HEK293T (cell line): ENCODE measurements around the gene VPS16.

Experiments
- CTCF ChIA-PET: fragments of 350-600 bp; formaldehyde crosslinking; extraction: SDS; loops from one replicate; lab custom pipeline; 2021; ENCODE audit warnings: antibody characterized with exemption, inconsistent platforms; lab: Yijun Ruan, JAX
- POLR2A ChIA-PET: fragments of 350-600 bp; formaldehyde crosslinking; extraction: SDS; loops from one replicate; lab custom pipeline; 2020; ENCODE audit warnings: antibody characterized with exemption, inconsistent platforms; lab: Yijun Ruan, JAX
- DNase-seq: peaks from one replicate; pipeline ENCODE4 v3.0.0; 2012; ENCODE audit warnings: mixed read lengths; ENCODE audit errors: extremely low spot score
- ARNT ChIP-seq: fragments of 450-650 bp; IDR thresholded peaks from 2 replicates; pipeline ENCODE4 v1.6.1; 2017; ENCODE audit warnings: mild to moderate bottlenecking
- BHLHE40 ChIP-seq: fragments of 450-650 bp; IDR thresholded peaks from 2 replicates; pipeline ENCODE4 v1.6.1; 2016; ENCODE audit warnings: mild to moderate bottlenecking, moderate library complexity, borderline replicate concordance
- CTBP1 ChIP-seq: fragments of 450-650 bp; IDR thresholded peaks from 2 replicates; pipeline ENCODE4 v1.6.1; 2016; ENCODE audit warnings: borderline replicate concordance
- ELF4 ChIP-seq: fragments of 450-650 bp; IDR thresholded peaks from 2 replicates; pipeline ENCODE4 v1.6.1; 2017; ENCODE audit warnings: antibody characterized with exemption
- FOXA1 ChIP-seq: fragments of 450-650 bp; IDR thresholded peaks from 2 replicates; pipeline ENCODE4 v1.6.1; 2016; ENCODE audit warnings: mild to moderate bottlenecking
- FOXK2 ChIP-seq: fragments of 450-650 bp; IDR thresholded peaks from 2 replicates; pipeline ENCODE4 v1.6.1; 2016; ENCODE audit warnings: mild to moderate bottlenecking
- FOXM1 ChIP-seq: fragments of 450-650 bp; IDR thresholded peaks from 2 replicates; pipeline ENCODE4 v1.6.1; 2017; ENCODE audit warnings: mild to moderate bottlenecking, borderline replicate concordance
- HDGF ChIP-seq: fragments of 450-650 bp; IDR thresholded peaks from 2 replicates; pipeline ENCODE4 v1.6.1; 2017; ENCODE audit warnings: antibody characterized with exemption, borderline replicate concordance
- L3MBTL2 ChIP-seq: fragments of 450-650 bp; conservative IDR thresholded peaks from 2 replicates; pipeline ENCODE4 v1.6.1; 2016; ENCODE audit warnings: mild to moderate bottlenecking
- LEF1 ChIP-seq: fragments of 450-650 bp; IDR thresholded peaks from 2 replicates; pipeline ENCODE4 v1.6.1; 2017; ENCODE audit warnings: mild to moderate bottlenecking, borderline replicate concordance
- NFRKB ChIP-seq: fragments of 450-650 bp; IDR thresholded peaks from 2 replicates; pipeline ENCODE4 v1.6.1; 2016; ENCODE audit warnings: mild to moderate bottlenecking, moderate library complexity
- SP1 ChIP-seq: fragments of 450-650 bp; IDR thresholded peaks from 2 replicates; pipeline ENCODE4 v1.6.1; 2017
- SUZ12 ChIP-seq: fragments of 450-650 bp; IDR thresholded peaks from 2 replicates; pipeline ENCODE4 v1.6.1; 2016; ENCODE audit warnings: mild to moderate bottlenecking
- TARDBP ChIP-seq: fragments of 450-650 bp; IDR thresholded peaks from 2 replicates; pipeline ENCODE4 v1.6.1; 2016
- ZNF384 ChIP-seq: fragments of 450-650 bp; IDR thresholded peaks from 2 replicates; pipeline ENCODE4 v1.6.1; 2016
- TF ChIP-seq, protein P1 (sequence below): fragments of 450-650 bp; IDR thresholded peaks from 2 replicates; pipeline ENCODE4 v1.6.1; 2016

Gene VPS16

DNA sequence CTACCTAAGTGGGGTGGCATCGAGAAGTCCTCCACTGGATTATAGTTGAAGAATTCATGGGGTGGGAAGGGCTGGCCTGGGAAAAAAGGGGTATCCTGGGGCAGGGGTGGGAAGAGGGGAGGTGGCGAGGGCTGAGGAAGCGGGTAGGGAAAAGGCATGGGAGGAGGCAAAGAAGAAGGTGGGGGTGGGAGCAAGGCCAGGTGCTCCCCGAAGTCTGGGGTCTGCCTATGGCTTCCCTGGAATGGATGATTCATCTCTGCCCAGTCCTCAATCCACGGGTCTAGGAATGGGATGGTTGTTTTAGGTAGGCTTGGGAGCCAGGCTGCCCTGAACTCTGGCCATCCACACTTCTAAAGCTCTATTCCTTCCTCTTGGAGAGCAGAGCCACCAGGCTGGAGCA lies 4.5 kb upstream of the VPS16 start:
- DNase-seq = no peak
- ChIA-PET CTCF (no interaction called here), POLR2A (interaction anchor here (1.2 kb wide), 1 partner anchor 35 kb away, joined by 5 read pairs; no protein-coding TSS in a partner anchor)
- no peak for TF ChIP-seq LEF1
- TF ChIP-seq TARDBP = no peak
- TF ChIP-seq NFRKB = no peak
- TF ChIP-seq BHLHE40 = no peak
- TF ChIP-seq ZNF384 = no peak
- TF ChIP-seq FOXA1 = no peak
- TF ChIP-seq SUZ12 = no peak
- TF ChIP-seq L3MBTL2 = no peak
- TF ChIP-seq SP1 = no peak
- TF ChIP-seq ARNT = no peak
- TF ChIP-seq FOXK2 = no peak
- TF ChIP-seq ELF4 = no peak

DNA sequence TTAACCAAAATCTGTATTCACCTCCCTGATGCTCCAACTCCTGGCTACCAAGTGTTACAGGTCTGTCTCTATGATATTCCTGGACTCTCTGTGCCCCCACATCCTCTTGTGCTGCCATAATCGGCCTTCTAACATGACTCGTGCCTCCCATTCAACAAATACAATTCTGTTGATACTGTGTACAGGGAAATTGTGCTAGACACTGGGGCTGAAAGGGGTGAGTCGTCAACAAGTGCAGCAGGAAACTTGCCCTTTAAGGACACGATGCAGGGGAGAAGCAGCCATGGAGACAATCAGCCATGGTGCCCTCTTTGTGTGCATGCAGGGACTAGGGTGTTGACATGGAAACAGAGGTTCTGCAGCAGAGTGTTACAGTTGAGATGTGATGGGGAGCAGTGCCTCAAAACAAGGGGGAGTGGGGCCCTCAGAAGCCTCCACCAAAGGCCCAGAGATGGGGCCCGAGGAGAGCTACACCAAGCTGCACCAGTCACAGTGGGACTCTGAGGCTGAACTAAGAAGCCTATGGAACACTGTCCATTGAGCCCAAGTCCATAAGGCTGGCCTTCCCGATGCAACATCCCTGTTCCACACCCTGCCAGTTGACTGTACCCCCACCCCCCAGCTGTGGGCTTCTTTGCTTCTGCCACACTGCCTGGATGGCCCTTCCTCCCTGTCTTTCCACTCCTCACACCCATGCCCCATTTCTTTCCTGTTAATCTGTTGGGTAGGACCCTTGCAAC lies 3.2 kb upstream of the VPS16 start:
- CTCF ChIA-PET = no interaction called here

DNA sequence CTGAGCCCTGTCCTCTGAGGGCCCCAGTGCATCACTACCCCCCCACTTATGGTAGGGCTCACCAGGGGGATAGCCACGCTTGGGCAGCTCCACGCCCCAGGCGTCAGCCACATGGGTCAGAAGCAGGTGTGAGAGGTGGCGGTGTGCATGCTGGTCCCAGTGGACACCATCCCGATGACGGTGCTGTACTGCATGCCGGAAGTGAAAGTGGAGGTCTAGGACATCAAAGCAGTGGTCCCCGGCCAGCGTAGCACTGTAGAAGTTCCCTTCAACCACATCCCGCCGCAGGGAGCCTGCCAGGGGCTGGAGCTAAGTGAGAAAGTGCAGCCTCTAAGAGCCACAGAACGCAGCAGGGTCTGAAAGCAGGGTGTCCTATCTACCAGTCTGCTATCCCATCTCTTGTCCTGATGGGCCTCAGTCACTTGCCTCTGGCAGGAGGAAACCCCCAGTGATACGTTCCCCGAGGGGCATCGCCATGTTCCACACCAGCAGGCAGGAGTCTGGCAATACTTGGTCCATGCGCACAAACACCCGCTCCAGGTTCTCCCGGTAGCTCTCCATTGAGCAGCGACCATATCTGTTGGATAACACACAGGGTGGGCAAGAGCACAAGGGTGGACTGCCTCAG lies 2.3 kb upstream of the VPS16 start:
- CTCF ChIA-PET = no interaction called here
- POLR2A ChIA-PET = interaction anchor here (1.2 kb wide), 1 partner anchor 65 kb away, joined by 3 read pairs; no protein-coding TSS in a partner anchor
- TF ChIP-seq ARNT = no peak
- DNase-seq = no peak

More for the DNA sequence above, 3.2 kb upstream of the VPS16 start:
- POLR2A ChIA-PET = no interaction called here
- no peak for DNase-seq
- no peak for TF ChIP-seq CTBP1
- TF ChIP-seq BHLHE40 = no peak
- TF ChIP-seq FOXM1 = no peak
- TF ChIP-seq HDGF = no peak
- TF ChIP-seq NFRKB = no peak
- TF ChIP-seq SUZ12 = no peak

DNA sequence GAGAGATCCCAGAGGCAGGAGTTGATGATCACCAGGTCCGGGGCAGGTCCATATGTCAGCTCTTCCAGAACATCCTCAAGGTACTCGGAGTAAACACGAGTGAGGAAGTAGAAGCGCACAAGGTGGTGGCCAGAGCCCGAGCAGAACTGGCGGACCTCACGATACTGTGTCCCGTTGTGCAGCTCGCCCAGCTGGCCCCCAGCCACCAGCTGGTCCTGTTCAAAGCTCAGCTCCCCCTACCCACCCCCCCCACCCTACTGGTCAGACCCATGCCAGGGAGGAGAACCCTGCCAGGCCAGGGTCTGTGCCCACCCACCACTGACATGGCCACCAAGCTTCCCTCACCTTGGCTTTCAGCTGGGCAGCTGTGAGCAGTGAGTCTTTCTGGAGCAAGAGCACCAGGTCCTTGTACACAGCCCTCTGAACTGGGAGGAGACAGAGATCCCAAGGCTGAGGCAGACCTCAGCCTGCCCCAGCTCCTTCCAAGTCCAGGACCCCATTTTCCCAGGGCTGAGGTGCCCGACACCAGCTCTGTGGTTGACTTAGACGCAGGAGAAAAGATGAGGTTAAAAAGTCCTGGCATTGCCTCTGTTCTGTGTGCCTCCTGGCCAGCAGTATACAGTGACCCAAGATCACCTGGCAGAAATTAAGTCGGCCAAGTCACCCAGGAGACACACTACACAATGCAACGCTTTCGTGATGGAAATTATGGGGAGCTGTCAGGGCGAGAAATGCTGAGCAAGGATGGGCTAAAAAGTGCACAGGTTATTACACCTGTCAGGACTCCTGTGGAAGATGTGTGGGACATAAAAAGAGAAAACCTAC lies 1.5 kb upstream of the VPS16 start:
- no peak for DNase-seq
- ChIA-PET POLR2A (interaction anchor here (1.0 to 1.2 kb wide), 2 partner anchors 66 to 77 kb away, joined by 3 read pairs; no protein-coding TSS in a partner anchor), CTCF (no interaction called here)
- no peak for TF ChIP-seq FOXA1
- TF ChIP-seq, protein P1, sequence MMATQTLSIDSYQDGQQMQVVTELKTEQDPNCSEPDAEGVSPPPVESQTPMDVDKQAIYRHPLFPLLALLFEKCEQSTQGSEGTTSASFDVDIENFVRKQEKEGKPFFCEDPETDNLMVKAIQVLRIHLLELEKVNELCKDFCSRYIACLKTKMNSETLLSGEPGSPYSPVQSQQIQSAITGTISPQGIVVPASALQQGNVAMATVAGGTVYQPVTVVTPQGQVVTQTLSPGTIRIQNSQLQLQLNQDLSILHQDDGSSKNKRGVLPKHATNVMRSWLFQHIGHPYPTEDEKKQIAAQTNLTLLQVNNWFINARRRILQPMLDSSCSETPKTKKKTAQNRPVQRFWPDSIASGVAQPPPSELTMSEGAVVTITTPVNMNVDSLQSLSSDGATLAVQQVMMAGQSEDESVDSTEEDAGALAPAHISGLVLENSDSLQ = no peak

DNA sequence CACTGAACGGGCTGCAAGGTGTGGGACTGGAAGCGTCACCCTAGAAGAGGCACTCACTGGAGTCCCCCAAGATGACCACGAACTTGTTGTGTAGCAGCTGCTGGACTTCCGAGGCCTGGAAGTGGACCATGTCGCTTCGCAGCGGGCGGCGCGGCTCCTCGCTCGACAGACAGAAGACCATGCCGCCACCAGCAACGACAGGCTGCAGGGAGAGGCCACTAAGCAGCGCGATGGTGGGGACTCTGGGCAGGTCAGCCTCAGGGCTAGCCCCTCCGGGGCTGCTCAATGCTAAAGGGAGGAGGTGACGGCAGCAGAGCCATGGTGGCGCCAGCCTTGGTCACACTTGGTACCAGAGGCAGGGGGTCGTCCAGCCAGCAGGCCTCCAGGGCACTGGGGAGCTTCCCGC lies 810 bp upstream of the VPS16 start:
- POLR2A ChIA-PET = interaction anchor here (1.0 to 1.3 kb wide), 3 partner anchors 39 to 154 kb away, joined by 3 to 4 read pairs (median 3); no protein-coding TSS in a partner anchor

DNA sequence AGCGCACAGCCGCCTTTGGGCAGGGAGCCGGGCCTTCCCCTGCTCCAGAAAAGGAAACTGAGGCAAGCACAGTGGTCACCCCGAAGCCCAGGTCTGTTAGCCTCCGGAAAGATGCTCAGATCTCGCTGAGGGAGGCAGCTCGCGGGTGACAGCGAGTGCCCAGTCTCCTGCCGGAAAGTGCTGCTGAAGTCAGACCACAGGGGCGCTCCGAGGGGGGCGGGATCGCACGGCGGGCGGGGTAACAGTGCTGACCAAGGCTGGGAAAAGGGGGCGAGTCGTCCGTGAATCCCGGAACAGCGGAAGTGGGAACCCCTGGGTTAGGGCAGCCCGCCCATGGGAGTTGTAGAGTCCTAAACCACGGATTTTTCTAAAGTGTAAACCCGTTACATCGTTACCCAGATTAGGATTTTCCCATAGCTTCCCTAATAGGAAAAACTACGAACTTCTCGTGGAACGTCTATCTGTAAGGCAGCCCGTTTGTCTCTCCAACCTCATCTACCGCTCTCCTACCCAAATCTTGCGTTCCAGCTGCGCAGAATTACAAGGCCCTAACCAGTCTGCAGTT lies 504 bp downstream of the VPS16 start:
- ChIA-PET POLR2A (interaction anchor here (0.8 to 1.4 kb wide), 5 partner anchors 40 to 155 kb away, joined by 3 to 5 read pairs (median 3); no protein-coding TSS in a partner anchor), CTCF (interaction anchor here (0.7 kb wide), 1 partner anchor 378 kb away, joined by 3 read pairs; no protein-coding TSS in a partner anchor)
- DNase-seq = peak; percentile 67
- TF ChIP-seq NFRKB (no peak), FOXM1 (no peak), SUZ12 (no peak), ZNF384 (no peak), BHLHE40 (no peak), CTBP1 (no peak), ELF4 (no peak)

More for the DNA sequence above, 810 bp upstream of the VPS16 start:
- TF ChIP-seq FOXM1 (no peak), SUZ12 (no peak), FOXA1 (no peak)
- DNase-seq = no peak
- CTCF ChIA-PET = no interaction called here

DNA sequence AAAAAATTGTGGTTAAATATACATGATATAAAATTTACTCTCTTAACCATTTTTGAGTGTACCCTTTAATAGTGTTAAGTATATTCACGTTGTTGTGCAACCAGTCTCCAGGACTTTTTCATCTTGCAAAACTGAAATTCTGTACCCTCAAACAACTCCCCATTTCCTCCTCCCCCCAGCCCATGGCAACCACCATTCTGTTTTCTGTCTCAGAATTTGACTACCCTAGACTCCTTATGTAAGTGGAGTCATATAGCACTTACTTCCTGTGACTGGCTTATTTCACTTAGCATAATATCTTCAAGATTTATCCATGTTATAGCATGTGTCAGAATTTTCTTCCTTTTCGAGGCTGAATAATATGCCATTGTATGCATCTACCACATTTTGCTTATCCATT lies 5.1 kb downstream of the VPS16 start:
- ChIA-PET CTCF (no interaction called here), POLR2A (no interaction called here)
- TF ChIP-seq FOXK2 (no peak), CTBP1 (no peak)
- no peak for DNase-seq

DNA sequence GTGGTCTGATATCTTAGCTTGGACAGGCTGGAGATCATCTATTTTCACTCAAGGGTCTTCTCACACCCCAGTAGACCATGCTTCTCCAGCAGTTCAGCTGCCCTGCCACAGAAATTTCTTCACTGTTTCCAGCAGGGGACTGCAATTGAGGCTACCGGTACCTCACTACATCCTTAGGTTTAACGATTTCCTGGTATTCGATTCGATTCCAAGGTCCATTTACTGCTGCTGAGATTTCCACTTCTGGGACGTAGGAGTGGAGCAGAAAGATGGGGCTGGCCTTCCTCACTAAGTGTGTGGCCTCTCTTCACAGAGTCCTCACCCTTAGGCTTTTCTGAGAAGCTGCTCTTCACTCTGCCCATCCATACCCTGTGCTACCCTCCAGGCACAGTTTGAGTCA lies 6.2 kb downstream of the VPS16 start:
- DNase-seq = no peak
- TF ChIP-seq L3MBTL2 (no peak), NFRKB (no peak), CTBP1 (no peak), SUZ12 (no peak), FOXK2 (no peak), ELF4 (no peak), ZNF384 (no peak), HDGF (no peak), FOXM1 (no peak)
- ChIA-PET CTCF (no interaction called here), POLR2A (no interaction called here)
